ENCODE results near the gene ZNF766. TPM values are rescaled to one million over a fixed set of nuclear protein-coding genes. Genes with fewer than 3 reads are reported as not detected.

Gene ZNF766
- polyA plus RNA-seq, 1 donor (not counting 4 experiments of a cell fraction or from before 2014, with no cell fraction given), result 10.6 TPM

GRCh38 chr19:52277471-52277870, 8.1 kb downstream of the ZNF766 start:
- TF ChIP-seq EZH2 (IDR thresholded peaks at IDR 0.05; ENCODE audit: low read length) (no peak), CTCF (optimal IDR thresholded peaks at IDR 0.05 in 1 of 3, IDR thresholded peaks at IDR 0.05 in 1 of 3, conservative IDR thresholded peaks at IDR 0.05 in 1 of 3; ENCODE audit: extremely low read depth in 1 of 3, insufficient read depth in 2 of 3, low read length in 3 of 3) (no peak)
- Histone ChIP-seq H3K27me3 (ENCODE audit: control insufficient read depth, extremely low read depth, insufficient read depth, low read length) (no peaks in the 10 kb centered on the region), H3K79me2 (ENCODE audit: control insufficient read depth, insufficient read depth, low read length) (peaks cover 75% of the 10 kb centered on the region), H3K4me3 (ENCODE audit: control insufficient read depth in 2 of 3, extremely low read depth in 1 of 3, insufficient read depth in 2 of 3, low read depth in 1 of 3, low read length in 3 of 3) (no peak overlapping the region), H3K36me3 (ENCODE audit: control insufficient read depth in 2 of 2, extremely low read depth in 1 of 2, insufficient read depth in 2 of 2, low read length in 2 of 2) (peaks cover 13 to 15% of the 10 kb centered on the region in 2 experiments), H3K9ac (ENCODE audit: control insufficient read depth, extremely low read depth, insufficient read depth, low read length) (no peak overlapping the region), H3K27ac (ENCODE audit: control insufficient read depth, insufficient read depth, low read length) (no peak overlapping the region), H4K20me1 (ENCODE audit: control insufficient read depth, extremely low read depth, insufficient read depth, low read length) (no peaks in the 10 kb centered on the region), H3K9me1 (ENCODE audit: control insufficient read depth, extremely low read depth, insufficient read depth, low read length) (no peaks in the 10 kb centered on the region), H3K4me1 (ENCODE audit: control insufficient read depth, extremely low read depth, insufficient read depth, low read length) (no peaks in the 10 kb centered on the region), H3K9me3 (ENCODE audit: control insufficient read depth, low read depth, low read length) (no peaks in the 10 kb centered on the region), H2AFZ (ENCODE audit: control insufficient read depth, low read length) (no peak overlapping the region), H3K4me2 (ENCODE audit: control insufficient read depth, extremely low read depth, insufficient read depth, low read depth, low read length) (no peak overlapping the region)
- dilution Hi-C loops (cut with MboI; ENCODE audit: extremely low pct_ligation_motif_present, low sequenced_read_pairs), result no loop called here
- FAIRE-seq (no peak), DNase-seq (ENCODE audit: low read depth, low spot score) (no peak)

DNA sequence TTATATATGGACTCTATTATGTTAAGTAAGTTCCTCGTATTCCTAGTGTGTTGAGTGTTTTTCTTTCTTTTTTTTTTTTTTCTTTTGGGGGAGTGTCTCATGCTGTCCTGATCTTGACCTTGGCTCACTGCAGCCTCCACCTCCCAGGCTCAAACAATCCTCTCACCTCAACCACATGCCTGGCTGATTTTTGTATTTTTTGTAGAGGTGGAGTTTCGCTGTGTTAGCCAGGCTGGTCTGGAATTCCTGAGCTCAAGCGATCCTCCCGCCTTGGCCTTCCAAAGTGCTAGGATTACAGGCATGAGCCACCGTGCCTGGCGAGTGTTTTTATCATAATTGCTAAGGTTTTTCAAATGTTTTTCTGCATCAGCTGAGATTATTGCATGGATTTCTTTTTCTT, 16.9 kb downstream of the ZNF766 start:
- no peak for DNase-seq (ENCODE audit: low read depth, low spot score)
- peaks cover 16 to 28% of the 10 kb centered on the region in 2 experiments for H3K36me3 ChIP-seq (ENCODE audit: control insufficient read depth in 2 of 2, extremely low read depth in 1 of 2, insufficient read depth in 2 of 2, low read length in 2 of 2)
- H3K79me2 ChIP-seq (ENCODE audit: control insufficient read depth, insufficient read depth, low read length), result peaks cover 4% of the 10 kb centered on the region
- no peaks in the 10 kb centered on the region for H3K9me1 ChIP-seq (ENCODE audit: control insufficient read depth, extremely low read depth, insufficient read depth, low read length)
- no peak overlapping the region for H3K4me3 ChIP-seq (ENCODE audit: control insufficient read depth in 2 of 3, extremely low read depth in 1 of 3, insufficient read depth in 2 of 3, low read depth in 1 of 3, low read length in 3 of 3)
- H3K4me1 ChIP-seq (ENCODE audit: control insufficient read depth, extremely low read depth, insufficient read depth, low read length), result no peaks in the 10 kb centered on the region
- no peak overlapping the region for H3K4me2 ChIP-seq (ENCODE audit: control insufficient read depth, extremely low read depth, insufficient read depth, low read depth, low read length)
- H3K9ac ChIP-seq (ENCODE audit: control insufficient read depth, extremely low read depth, insufficient read depth, low read length), result no peak overlapping the region
- no peak overlapping the region for H3K27ac ChIP-seq (ENCODE audit: control insufficient read depth, insufficient read depth, low read length)
- FAIRE-seq, result no peak
- H3K27me3 ChIP-seq (ENCODE audit: control insufficient read depth, extremely low read depth, insufficient read depth, low read length), result no peaks in the 10 kb centered on the region
- dilution Hi-C loops (cut with MboI; ENCODE audit: extremely low pct_ligation_motif_present, low sequenced_read_pairs), result no loop called here
- H3K9me3 ChIP-seq (ENCODE audit: control insufficient read depth, low read depth, low read length), result peaks cover 5% of the 10 kb centered on the region
- H4K20me1 ChIP-seq (ENCODE audit: control insufficient read depth, extremely low read depth, insufficient read depth, low read length), result no peaks in the 10 kb centered on the region
- TF ChIP-seq EZH2 (IDR thresholded peaks at IDR 0.05; ENCODE audit: low read length), result no peak
- no peak for TF ChIP-seq CTCF (optimal IDR thresholded peaks at IDR 0.05 in 1 of 3, IDR thresholded peaks at IDR 0.05 in 1 of 3, conservative IDR thresholded peaks at IDR 0.05 in 1 of 3; ENCODE audit: extremely low read depth in 1 of 3, insufficient read depth in 2 of 3, low read length in 3 of 3)
- H2AFZ ChIP-seq (ENCODE audit: control insufficient read depth, low read length), result no peak overlapping the region

Data from keratinocyte (primary cell).